Skin epidermis (tissue), 12 donors: ENCODE results near the gene CAVIN1.
"Not testable (repeated sequence)": the region's sequence is repeated elsewhere in the genome, so short reads cannot be mapped to it uniquely, and the experiment has no call there.

Experiments used
- H3K27ac ChIP-seq, 21 experiments: fragments of 200-600 bp; sonication (generic) in 11 of 21; one replicate each; pipeline ENCODE4 v1.5.0; 2020; ENCODE audit warnings: mild to moderate bottlenecking in 3 of 21, inconsistent platforms in 2 of 21, moderate library complexity in 2 of 21
- H3K4me3 ChIP-seq, 7 experiments: fragments of 200-600 bp; sonication (generic) in 2 of 7; one replicate each; pipeline ENCODE4 v1.5.0; 2020; ENCODE audit warnings: inconsistent platforms in 2 of 7, mild to moderate bottlenecking in 2 of 7, moderate library complexity in 1 of 7

CAVIN1 gene, protein sequence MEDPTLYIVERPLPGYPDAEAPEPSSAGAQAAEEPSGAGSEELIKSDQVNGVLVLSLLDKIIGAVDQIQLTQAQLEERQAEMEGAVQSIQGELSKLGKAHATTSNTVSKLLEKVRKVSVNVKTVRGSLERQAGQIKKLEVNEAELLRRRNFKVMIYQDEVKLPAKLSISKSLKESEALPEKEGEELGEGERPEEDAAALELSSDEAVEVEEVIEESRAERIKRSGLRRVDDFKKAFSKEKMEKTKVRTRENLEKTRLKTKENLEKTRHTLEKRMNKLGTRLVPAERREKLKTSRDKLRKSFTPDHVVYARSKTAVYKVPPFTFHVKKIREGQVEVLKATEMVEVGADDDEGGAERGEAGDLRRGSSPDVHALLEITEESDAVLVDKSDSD

DNA sequence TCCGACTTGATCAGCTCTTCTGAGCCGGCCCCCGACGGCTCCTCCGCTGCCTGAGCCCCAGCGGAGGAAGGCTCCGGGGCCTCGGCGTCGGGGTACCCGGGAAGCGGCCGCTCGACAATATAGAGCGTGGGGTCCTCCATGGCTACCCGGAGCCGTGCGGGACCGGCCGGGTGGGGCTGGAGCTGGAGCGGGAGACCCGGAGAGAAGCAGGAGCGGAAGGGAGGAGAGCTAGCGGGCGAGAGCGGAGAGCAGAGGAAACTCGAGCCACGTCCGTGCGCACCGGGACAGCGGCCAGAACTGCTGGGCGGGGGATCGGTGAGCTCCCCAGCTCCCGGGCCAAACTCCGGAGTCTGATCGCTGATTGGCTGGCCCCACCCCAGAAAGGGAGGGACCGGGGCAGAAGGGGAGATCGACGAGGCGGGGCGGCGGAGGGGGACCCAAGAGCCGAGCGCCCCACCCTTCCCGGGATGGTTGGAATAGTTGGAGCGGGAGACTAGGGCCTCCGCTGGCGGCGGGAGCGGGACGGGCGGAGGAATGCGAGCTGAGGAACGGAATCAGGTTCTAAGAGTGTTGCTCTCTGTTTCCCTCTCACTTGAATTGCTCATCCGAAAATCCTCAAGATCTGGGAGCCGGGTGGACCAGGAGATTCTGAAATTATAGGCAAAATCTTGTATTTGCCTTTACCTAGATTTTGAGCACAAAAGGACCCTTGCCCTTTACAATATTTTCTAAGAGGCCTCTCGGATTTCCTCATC lies at the start of gene CAVIN1:
CAVIN1 (minus strand) TSS at position 299 of the 755 bp plus-strand sequence; CDS start at position 140, 159 bp downstream.
- H3K27ac ChIP-seq: peak within 1 kb of the TSS; percentile 71 to 97 (median 92)
- peak within 1 kb of the TSS; percentile 55 to 72 (median 58) for H3K4me3 ChIP-seq

DNA sequence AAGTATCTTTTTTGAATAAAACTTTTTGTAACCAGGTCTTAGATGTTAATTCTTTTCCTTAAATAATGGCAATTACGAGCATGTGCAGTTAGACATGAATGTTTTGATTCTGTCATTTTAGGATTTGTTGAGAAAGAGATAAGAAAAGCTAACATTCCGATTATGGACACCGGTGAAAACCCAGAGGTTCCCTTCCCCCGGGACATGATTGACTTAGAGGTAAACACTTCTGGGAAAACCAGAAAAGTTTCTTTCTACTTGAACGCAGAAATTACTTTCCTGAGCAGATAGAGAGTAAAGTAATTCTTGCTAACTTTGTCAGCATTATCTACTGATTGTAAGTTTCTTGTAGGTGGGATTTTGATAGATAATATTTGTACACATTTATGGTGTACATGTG lies 44.8 kb upstream of the CAVIN1 start:
- Histone ChIP-seq H3K4me3 (no peak overlapping the region), H3K27ac (no peak overlapping the region)

DNA sequence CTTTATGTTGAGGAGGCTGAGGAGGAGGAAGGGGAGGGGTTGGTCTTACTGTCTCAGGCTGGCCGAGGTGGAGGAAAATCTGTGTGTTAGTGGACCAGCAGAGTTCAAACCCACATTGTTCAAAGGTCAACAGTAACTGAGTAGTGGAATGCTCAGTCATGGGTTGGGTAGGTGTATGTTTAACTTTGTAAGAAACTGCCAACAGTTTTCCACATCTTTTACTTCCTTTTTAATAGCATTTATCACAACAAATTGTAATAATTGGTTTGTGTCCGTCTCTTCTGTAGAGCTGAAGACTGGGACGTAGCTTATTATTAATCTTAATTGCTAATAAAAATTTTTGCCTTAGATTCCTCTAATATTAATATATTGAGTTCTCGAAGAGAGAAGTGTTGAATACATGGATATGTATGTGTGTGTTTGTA lies 40.9 kb upstream of the CAVIN1 start:
- Histone ChIP-seq H3K4me3 (no peak overlapping the region), H3K27ac (no peak overlapping the region)

GRCh38 chr17:42460371-42460770 lies 37.3 kb upstream of the CAVIN1 start:
- H3K27ac ChIP-seq: peak overlapping the region in 8 of 21 experiments; percentile 5 to 91 (median 44)
- peak overlapping the region in 6 of 7 experiments; percentile 58 to 68 (median 61) for H3K4me3 ChIP-seq

DNA sequence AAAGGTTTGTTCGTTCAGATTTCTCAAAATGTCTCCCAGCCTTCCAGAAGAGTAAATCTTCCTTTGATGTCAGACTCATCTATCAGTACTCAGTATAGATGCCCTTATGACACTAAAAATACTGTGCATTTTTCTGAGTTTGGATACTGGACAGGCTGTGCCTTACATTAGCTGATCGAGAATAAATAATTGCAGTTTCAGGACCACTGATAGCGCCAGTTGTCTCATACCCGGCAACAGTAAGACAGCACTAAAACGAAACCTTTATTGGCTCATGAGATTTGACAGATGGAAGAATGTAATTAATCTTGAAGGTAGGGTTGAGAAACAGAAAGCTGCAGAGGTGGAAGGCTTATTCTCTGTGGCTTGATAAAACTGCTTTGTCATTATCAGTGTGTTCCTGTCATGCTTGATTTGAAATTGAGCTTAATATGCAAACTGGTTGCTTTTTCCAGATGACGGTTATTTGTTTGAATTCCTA lies 36.8 kb upstream of the CAVIN1 start:
- peak overlapping the region in 16 of 21 experiments; percentile 5 to 94 (median 89) for H3K27ac ChIP-seq
- H3K4me3 ChIP-seq: peak overlapping the region; percentile 58 to 79 (median 61)

GRCh38 chr17:42459256-42459800 lies 36.3 kb upstream of the CAVIN1 start:
- peak overlapping the region; percentile 31 to 94 (median 89) for H3K27ac ChIP-seq
- H3K4me3 ChIP-seq: peak overlapping the region; percentile 58 to 79 (median 61)

GRCh38 chr17:42458497-42459255 lies 35.6 kb upstream of the CAVIN1 start, which contains the start of gene ATP6V0A1:
ATP6V0A1 (plus strand) TSS chr17:42458878; CDS start chr17:42460895, 2,017 bp downstream.
- H3K4me3 ChIP-seq: peak within 1 kb of the TSS; percentile 58 to 79 (median 61)
- H3K27ac ChIP-seq: peak within 1 kb of the TSS; percentile 31 to 94 (median 89)

- no peak overlapping the region for H3K4me3 ChIP-seq
- H3K27ac ChIP-seq: peak overlapping the region in 20 of 21 experiments; percentile 36 to 94 (median 84)
These were observed 34.2 kb upstream of the CAVIN1 start for GRCh38 chr17:42457107-42457792.

GRCh38 chr17:42456223-42457106 lies 33.4 kb upstream of the CAVIN1 start:
- peak overlapping the region in 20 of 21 experiments; percentile 48 to 94 (median 82) for H3K27ac ChIP-seq
- H3K4me3 ChIP-seq: no peak overlapping the region

- not testable (repeated sequence) for H3K27ac ChIP-seq, H3K4me3 ChIP-seq
These were observed 31.9 kb upstream of the CAVIN1 start for GRCh38 chr17:42454987-42455386.

DNA sequence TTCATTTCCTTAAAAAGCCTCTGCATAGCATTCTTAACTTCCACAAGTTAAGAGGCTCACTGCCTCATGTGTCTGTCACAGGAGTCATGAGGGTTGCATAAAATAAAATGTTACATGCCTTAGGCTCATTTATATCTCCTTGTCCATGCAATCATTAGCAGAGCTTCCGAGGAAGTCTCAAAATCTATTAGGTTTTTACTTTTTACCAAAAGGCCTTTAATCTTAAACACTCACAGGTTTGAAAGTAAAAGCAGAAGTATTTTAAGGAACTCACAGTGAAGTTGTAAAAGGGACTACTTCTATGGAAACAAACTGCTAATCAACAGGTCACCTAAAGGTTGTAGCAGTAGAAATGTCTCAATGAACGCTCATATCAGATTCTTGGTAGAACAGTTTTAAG lies 30.4 kb upstream of the CAVIN1 start:
- H3K27ac ChIP-seq: peak overlapping the region in 1 of 21 experiments; percentile 2
- H3K4me3 ChIP-seq: no peak overlapping the region

GRCh38 chr17:42451270-42451669 lies 28.2 kb upstream of the CAVIN1 start:
- not testable (repeated sequence) for H3K4me3 ChIP-seq, H3K27ac ChIP-seq

DNA sequence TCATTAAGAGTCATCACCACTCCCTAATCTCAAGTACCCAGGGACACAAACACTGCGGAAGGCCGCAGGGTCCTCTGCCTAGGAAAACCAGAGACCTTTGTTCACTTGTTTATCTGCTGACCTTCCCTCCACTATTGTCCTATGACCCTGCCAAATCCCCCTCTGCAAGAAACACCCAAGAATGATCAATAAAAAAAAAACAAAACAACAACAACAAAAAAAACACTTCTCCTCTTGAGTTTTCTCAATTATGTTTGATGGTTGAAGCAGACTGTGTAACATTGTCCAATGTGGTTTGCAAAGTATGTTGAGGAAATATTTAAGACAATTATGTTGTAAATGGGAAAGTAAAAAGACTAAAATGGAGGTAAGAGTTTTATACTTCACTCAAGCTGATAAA lies 26.8 kb upstream of the CAVIN1 start:
- H3K27ac ChIP-seq, H3K4me3 ChIP-seq: not testable (repeated sequence)

GRCh38 chr17:42449176-42449575 lies 26.1 kb upstream of the CAVIN1 start:
- H3K27ac ChIP-seq, H3K4me3 ChIP-seq: not testable (repeated sequence)

DNA sequence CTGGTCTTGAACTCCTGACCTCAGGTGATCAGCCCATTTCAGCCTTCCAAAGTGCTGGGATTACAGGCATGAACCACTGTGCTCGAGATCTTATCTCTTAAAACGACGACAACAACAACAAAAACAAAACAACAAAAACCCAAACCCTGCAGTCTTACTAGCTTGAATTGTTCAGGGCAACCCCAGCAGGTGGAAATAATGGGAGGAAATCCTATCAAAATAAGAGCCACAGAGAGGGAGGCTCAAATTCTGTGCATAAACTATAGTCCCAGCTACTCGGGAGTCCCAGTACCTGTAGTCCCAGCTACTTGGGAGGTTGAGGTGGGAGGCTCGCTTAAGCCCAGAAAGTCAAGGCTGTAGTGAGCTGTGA lies 19.1 kb upstream of the CAVIN1 start:
- Histone ChIP-seq H3K27ac (peak overlapping the region in 1 of 21 experiments; percentile 6), H3K4me3 (no peak overlapping the region)

- H3K27ac ChIP-seq: peak overlapping the region in 1 of 21 experiments; percentile 6
- no peak overlapping the region for H3K4me3 ChIP-seq
These were observed 18.5 kb upstream of the CAVIN1 start for GRCh38 chr17:42441371-42442195.
